CD14-positive monocyte (primary cell): ENCODE results near the gene LPCAT1. TPM values are rescaled to one million over a fixed set of nuclear protein-coding genes. Genes with fewer than 3 reads are reported as not detected.

Experiments used
- DNase-seq, 3 donors: peaks; one replicate each; pipeline ENCODE4 v3.0.0-alpha.2; 2011 to 2022
- H2AFZ ChIP-seq: 2 replicates; pipeline ENCODE4 v1.6.0; 2012; ENCODE audit warnings: mild to moderate bottlenecking, low read depth, low read length, inconsistent platforms; ENCODE audit not compliant: insufficient read depth, poor library complexity, severe bottlenecking
- H3K27ac ChIP-seq, 2 donors: 1 replicate in 1 of 2; 2 replicates in 1 of 2; pipeline ENCODE4 v1.5.1; 2012 to 2013; ENCODE audit warnings: low read length in 2 of 2, control low read depth in 1 of 2, inconsistent platforms in 1 of 2, low read depth in 1 of 2, mild to moderate bottlenecking in 1 of 2
- H3K27me3 ChIP-seq, 2 donors: one replicate each; pipeline versions ENCODE4 v1.6.0 to v1.6.1; 2011 to 2013; ENCODE audit warnings: low read length in 2 of 2; ENCODE audit not compliant: control insufficient read depth in 2 of 2, insufficient read depth in 2 of 2
- H3K36me3 ChIP-seq, 2 donors: replicated peaks in 1 of 2; 1 replicate in 1 of 2; 2 replicates in 1 of 2; pipeline versions ENCODE4 v1.5.1 to v1.6.1; 2012 to 2013; ENCODE audit warnings: low read length in 2 of 2, control low read depth in 1 of 2, inconsistent platforms in 1 of 2, mild to moderate bottlenecking in 1 of 2; ENCODE audit not compliant: insufficient read depth in 2 of 2, control insufficient read depth in 1 of 2
- H3K4me1 ChIP-seq, 2 donors: 1 replicate in 1 of 2; 2 replicates in 1 of 2; pipeline versions ENCODE4 v1.5.1 to v1.6.1; 2012 to 2013; ENCODE audit warnings: low read length in 2 of 2, control low read depth in 1 of 2, inconsistent platforms in 1 of 2, mild to moderate bottlenecking in 1 of 2, moderate library complexity in 1 of 2; ENCODE audit not compliant: insufficient read depth in 2 of 2, control insufficient read depth in 1 of 2
- H3K4me2 ChIP-seq: replicated peaks from 2 replicates; pipeline ENCODE3; 2012; ENCODE audit warnings: low read length, moderate library complexity, mild to moderate bottlenecking; ENCODE audit not compliant: poor library complexity, severe bottlenecking; ENCODE audit errors: extremely low read depth
- H3K4me3 ChIP-seq, 3 experiments: fragments of 200-600 bp in 1 of 3; sonication (generic) in 1 of 3; replicated peaks in 1 of 3; 1 replicate in 2 of 3; 2 replicates in 1 of 3; pipeline ENCODE4 v1.5.1; 2011 to 2013; ENCODE audit warnings: low read length in 3 of 3, mild to moderate bottlenecking in 3 of 3, control low read depth in 2 of 3, low read depth in 2 of 3, inconsistent platforms in 1 of 3, moderate library complexity in 1 of 3
- H3K79me2 ChIP-seq: 2 replicates; pipeline ENCODE4 v1.6.0; 2012; ENCODE audit warnings: mild to moderate bottlenecking, control low read depth, inconsistent platforms, low read length, moderate library complexity; ENCODE audit not compliant: insufficient read depth
- H3K9ac ChIP-seq: 2 replicates; pipeline ENCODE4 v1.6.0; 2017; ENCODE audit warnings: low read length, mild to moderate bottlenecking; ENCODE audit not compliant: insufficient read depth, poor library complexity, severe bottlenecking
- H3K9me3 ChIP-seq, 2 donors: replicated peaks in 1 of 2; 1 replicate in 1 of 2; 2 replicates in 1 of 2; pipeline versions ENCODE4 v1.5.1 to v1.6.1; 2012 to 2013; ENCODE audit warnings: low read length in 2 of 2, control low read depth in 1 of 2; ENCODE audit not compliant: control insufficient read depth in 1 of 2, insufficient read depth in 1 of 2
- H4K20me1 ChIP-seq: 2 replicates; pipeline ENCODE4 v1.6.0; 2012; ENCODE audit warnings: mild to moderate bottlenecking, low read length, control low read depth, moderate library complexity; ENCODE audit not compliant: insufficient read depth
- H3K27ac Mint-ChIP-seq, 7 donors: one replicate each; pipeline ENCODE4 v1.8.0; 2020; ENCODE audit warnings: mild to moderate bottlenecking in 7 of 7, mixed read lengths in 7 of 7, moderate library complexity in 6 of 7, inconsistent platforms in 2 of 7
- H3K27me3 Mint-ChIP-seq, 3 donors: one replicate each; pipeline ENCODE4 v1.8.0; 2021 to 2022; ENCODE audit warnings: low read depth in 3 of 3, mild to moderate bottlenecking in 3 of 3, mixed read lengths in 3 of 3, moderate library complexity in 3 of 3, inconsistent platforms in 1 of 3
- H3K36me3 Mint-ChIP-seq, 2 donors: one replicate each; pipeline ENCODE4 v1.8.0; 2020; ENCODE audit warnings: mixed read lengths in 2 of 2, inconsistent platforms in 1 of 2, mild to moderate bottlenecking in 1 of 2
- H3K4me1 Mint-ChIP-seq: one replicate; pipeline ENCODE4 v1.8.0; 2020; ENCODE audit warnings: mild to moderate bottlenecking, mixed read lengths
- H3K4me3 Mint-ChIP-seq, 2 donors: one replicate each; pipeline ENCODE4 v1.8.0; 2020; ENCODE audit warnings: mild to moderate bottlenecking in 2 of 2, mixed read lengths in 2 of 2, moderate library complexity in 1 of 2
- H3K9me3 Mint-ChIP-seq, 7 donors: one replicate each; pipeline ENCODE4 v1.8.0; 2020 to 2022; ENCODE audit warnings: mixed read lengths in 7 of 7, mild to moderate bottlenecking in 6 of 7, moderate library complexity in 6 of 7, inconsistent platforms in 2 of 7
- CTCF ChIP-seq: fragments of 200-600 bp; IDR thresholded peaks from one replicate; pipeline ENCODE4 v1.8.0; 2022; ENCODE audit warnings: antibody characterized with exemption, mild to moderate bottlenecking
- WGBS: methylation state at CpG from one replicate; pipeline ENCODE4 v1.1.5; 2013; ENCODE audit warnings: missing lambda C conversion rate; ENCODE audit not compliant: insufficient coverage; 5-methylcytosine and 5-hydroxymethylcytosine counted together
- intact Hi-C, 2 donors: fragments of 100-400 bp; cut with micrococcal nuclease; formaldehyde crosslinking; loops; one replicate each; pipeline versions ENCODE4 v1.15.0 to v1.15.1; 2023
- polyA plus RNA-seq, 3 donors: library from polyadenylated mRNA; depleted of rRNA in 1 of 3; unstranded in 2 of 3; stranded (reverse) in 1 of 3; fragments of 300-500 nt in 2 of 3; fragments of >200 nt in 1 of 3; fragmentation: Illumina TruSeq in 2 of 3; gene quantifications; 1 replicate in 2 of 3; 2 replicates in 1 of 3; pipeline ENCODE4 v1.2.3, GENCODE V29; 2012 to 2021

The LPCAT1 gene
- polyA plus RNA-seq, 3 donors, result 34.1 to 53.9 (median 34.8) TPM

GRCh38 chr5:1536871-1537602 is 13.3 kb upstream of the LPCAT1 start:
- Histone ChIP-seq H3K27me3 (no peaks in the 10 kb centered on the region), H3K79me2 (no peaks in the 10 kb centered on the region), H4K20me1 (no peaks in the 10 kb centered on the region), H3K9me3 (no peaks in the 10 kb centered on the region), H2AFZ (peak overlapping the region; percentile 71), H3K4me3 (peak overlapping the region; percentile 24 to 66 (median 39)), H3K4me2 (peak overlapping the region; percentile 68), H3K27ac (peak overlapping the region; percentile 3 to 84), H3K36me3 (no peaks in the 10 kb centered on the region), H3K4me1 (peaks cover 13 to 19% of the 10 kb centered on the region in 2 donors), H3K9ac (peak overlapping the region; percentile 62)
- intact Hi-C loops, result no loop called here
- DNase-seq, result peak in 1 of 3 donors; percentile 44
- Mint-ChIP-seq H3K27ac (peak overlapping the region; percentile 85 to 92 (median 91)), H3K36me3 (no peaks in the 10 kb centered on the region), H3K4me3 (peak overlapping the region; percentile 64 to 89), H3K27me3 (peaks cover 0 to 4% (median 0%) of the 10 kb centered on the region in 3 donors), H3K9me3 (no peaks in the 10 kb centered on the region), H3K4me1 (peaks cover 19% of the 10 kb centered on the region)
- no CpG with 5 or more reads among the region's 8 CpGs for WGBS
- TF ChIP-seq CTCF, result no peak

DNA sequence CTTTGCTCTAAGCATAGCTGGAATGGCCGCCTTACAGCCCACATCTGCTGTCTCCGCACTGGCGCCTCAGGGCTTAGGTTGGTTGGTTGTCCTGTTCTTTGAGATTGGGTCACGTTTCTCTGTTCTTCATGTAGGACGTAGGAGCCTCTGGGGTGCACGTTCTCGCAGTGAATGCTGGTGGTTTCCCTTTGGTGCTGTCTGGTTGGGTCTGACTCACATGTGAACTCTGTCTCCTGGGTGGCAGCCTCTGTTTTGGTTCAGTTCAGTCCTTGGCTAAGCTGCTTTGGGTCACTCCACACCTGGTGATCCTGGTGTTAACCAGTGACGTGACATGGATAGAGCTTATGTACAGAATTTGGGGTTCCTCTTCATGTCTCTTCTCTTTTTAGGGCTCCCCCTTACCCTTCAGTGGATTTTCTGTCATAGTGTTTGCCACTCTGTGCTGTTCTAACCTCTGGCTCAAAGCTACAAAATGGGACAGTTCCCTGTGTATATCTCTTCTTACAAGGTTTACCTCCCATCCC is 12.6 kb upstream of the LPCAT1 start:
- Histone ChIP-seq H3K9ac (peak overlapping the region; percentile 62), H2AFZ (peak overlapping the region; percentile 71)

More for the DNA sequence above, 12.6 kb upstream of the LPCAT1 start:
- H3K4me1 ChIP-seq, result peaks cover 13 to 15% of the 10 kb centered on the region in 2 donors
- peak overlapping the region; percentile 68 for H3K4me2 ChIP-seq
- intact Hi-C loops, result no loop called here
- H3K9me3 ChIP-seq, result no peaks in the 10 kb centered on the region
- H3K4me3 Mint-ChIP-seq, result peak overlapping the region; percentile 64 to 89
- no peaks in the 10 kb centered on the region for H3K9me3 Mint-ChIP-seq
- peak overlapping the region; percentile 24 to 66 (median 39) for H3K4me3 ChIP-seq
- peak overlapping the region; percentile 1 to 84 for H3K27ac ChIP-seq
- no peaks in the 10 kb centered on the region for H3K27me3 ChIP-seq
- H3K79me2 ChIP-seq, result no peaks in the 10 kb centered on the region
- H3K4me1 Mint-ChIP-seq, result peaks cover 15% of the 10 kb centered on the region
- H3K27ac Mint-ChIP-seq, result peak overlapping the region; percentile 85 to 92 (median 91)
- H3K36me3 Mint-ChIP-seq, result no peaks in the 10 kb centered on the region
- peak; percentile 55 to 72 (median 60) for DNase-seq
- peaks cover 0 to 4% (median 1%) of the 10 kb centered on the region in 3 donors for H3K27me3 Mint-ChIP-seq
- WGBS, result 90% methylated on average over 8 of the region's 8 CpGs
- no peaks in the 10 kb centered on the region for H4K20me1 ChIP-seq
- no peak for TF ChIP-seq CTCF
- no peaks in the 10 kb centered on the region for H3K36me3 ChIP-seq
